Measurements from ENCODE around the gene PIP4K2A. TPM values are rescaled to one million over a fixed set of nuclear protein-coding genes. Genes with fewer than 3 reads are reported as not detected.

The PIP4K2A gene
- total RNA-seq, 1 experiment from 2014 or later, result 20.2 TPM

DNA sequence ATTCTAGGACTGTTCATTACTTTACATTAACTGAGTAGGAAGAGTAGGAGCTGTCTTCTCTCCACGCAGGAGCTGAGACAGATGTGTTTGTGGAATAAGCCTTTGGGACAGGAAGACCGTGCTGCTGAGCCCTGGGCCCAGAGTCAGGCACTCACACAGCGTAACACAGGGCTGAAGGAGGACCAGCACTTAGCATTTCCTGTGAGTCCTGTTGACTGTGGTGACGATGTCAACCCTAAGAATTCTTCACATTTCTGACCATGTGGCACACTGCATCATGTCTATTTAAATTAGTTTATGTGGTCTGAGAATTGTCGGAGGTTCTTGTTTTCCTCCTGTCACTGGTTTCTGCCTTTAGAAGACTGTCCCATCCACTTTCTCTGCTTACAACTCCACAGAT, 117.2 kb downstream of the PIP4K2A start:
- Histone ChIP-seq H3K4me2 (ENCODE audit: low read length) (no peak overlapping the region), H3K9me2 (replicated peaks; ENCODE audit: low read length) (no peaks in the 10 kb centered on the region), H3K4me1 (ENCODE audit: insufficient read depth, low read length) (peaks cover 38% of the 10 kb centered on the region), H3K79me2 (ENCODE audit: low read length) (peaks cover 12% of the 10 kb centered on the region; the same call in 1 of the 2 replicates), H3K9ac (ENCODE audit: low read length) (no peak overlapping the region), H3K27me3 (ENCODE audit: low read length) (no peaks in the 10 kb centered on the region), H4K20me1 (ENCODE audit: low read length) (no peaks in the 10 kb centered on the region), H2AFZ (ENCODE audit: low read length) (no peak overlapping the region), H3K9me3 (ENCODE audit: low read length) (no peaks in the 10 kb centered on the region), H3K36me3 (ENCODE audit: low read depth, low read length) (no peaks in the 10 kb centered on the region), H3K27ac (ENCODE audit: low read length) (no peak overlapping the region), H3F3A (ENCODE audit: low read length, unreplicated experiment) (peaks cover 3% of the 10 kb centered on the region), H3K4me3 (ENCODE audit: low read length) (no peak overlapping the region)
- no peak for DNase-seq
- intact Hi-C loops (cut with micrococcal nuclease), result loop anchor here (10.0 kb wide), 1 partner anchor 118 kb away; the partner anchor contains the start of gene PIP4K2A
- no peak for ATAC-seq
- no TSS peak for BruUV-seq (replicated peaks)
- no peak for TF ChIP-seq EZH2 (IDR thresholded peaks at IDR 0.05; ENCODE audit: low read length, unreplicated experiment)
- ChIA-PET CTCF (no interaction called here), POLR2A (ENCODE audit: unreplicated experiment) (no interaction called here)

GRCh38 chr10:22593636-22594198, 120.7 kb downstream of the PIP4K2A start:
- CTCF ChIA-PET, result no interaction called here
- intact Hi-C loops (cut with micrococcal nuclease), result loop anchor here (10.0 kb wide), 1 partner anchor 121 kb away; the partner anchor contains the start of gene PIP4K2A

GRCh38 chr10:22593026-22593425, 121.4 kb downstream of the PIP4K2A start:
- no peak overlapping the region for H3K27ac ChIP-seq (ENCODE audit: low read length)
- H3K79me2 ChIP-seq (ENCODE audit: low read length), result peaks cover 2% of the 10 kb centered on the region; the same call in 1 of the 2 replicates
- intact Hi-C loops (cut with micrococcal nuclease), result loop anchor here (10.0 kb wide), 1 partner anchor 122 kb away; the partner anchor contains the start of gene PIP4K2A
- ChIA-PET POLR2A (ENCODE audit: unreplicated experiment) (no interaction called here), CTCF (no interaction called here)
- no peaks in the 10 kb centered on the region for H3F3A ChIP-seq (ENCODE audit: low read length, unreplicated experiment)
- H3K4me1 ChIP-seq (ENCODE audit: insufficient read depth, low read length), result peaks cover 11% of the 10 kb centered on the region
- no peak overlapping the region for H3K9ac ChIP-seq (ENCODE audit: low read length)
- no peak overlapping the region for H3K4me2 ChIP-seq (ENCODE audit: low read length)
- no peaks in the 10 kb centered on the region for H3K9me2 ChIP-seq (replicated peaks; ENCODE audit: low read length)
- H4K20me1 ChIP-seq (ENCODE audit: low read length), result no peaks in the 10 kb centered on the region
- ATAC-seq (no peak), DNase-seq (no peak)
- TF ChIP-seq CTCF (conservative IDR thresholded peaks at IDR 0.05; ENCODE audit: low read depth, low read length) (no peak), EZH2phosphoT487 (IDR thresholded peaks at IDR 0.05; ENCODE audit: borderline replicate concordance, low read length) (no peak), EZH2 (IDR thresholded peaks at IDR 0.05; ENCODE audit: low read length, unreplicated experiment) (no peak)
- no peaks in the 10 kb centered on the region for H3K9me3 ChIP-seq (ENCODE audit: low read length)
- H2AFZ ChIP-seq (ENCODE audit: low read length), result no peak overlapping the region
- H3K27me3 ChIP-seq (ENCODE audit: low read length), result no peaks in the 10 kb centered on the region
- H3K4me3 ChIP-seq (ENCODE audit: low read length), result no peak overlapping the region
- BruUV-seq (replicated peaks), result no TSS peak
- H3K36me3 ChIP-seq (ENCODE audit: low read depth, low read length), result no peaks in the 10 kb centered on the region; the same call in 1 of the 2 replicates

More at GRCh38 chr10:22593636-22594198, 120.7 kb downstream of the PIP4K2A start:
- Histone ChIP-seq H2AFZ (ENCODE audit: low read length) (no peak overlapping the region), H4K20me1 (ENCODE audit: low read length) (no peaks in the 10 kb centered on the region), H3K4me3 (ENCODE audit: low read length) (no peak overlapping the region), H3K9ac (ENCODE audit: low read length) (no peak overlapping the region), H3K27me3 (ENCODE audit: low read length) (no peaks in the 10 kb centered on the region), H3K4me1 (ENCODE audit: insufficient read depth, low read length) (peaks cover 18% of the 10 kb centered on the region), H3K27ac (ENCODE audit: low read length) (no peak overlapping the region), H3K9me2 (replicated peaks; ENCODE audit: low read length) (no peaks in the 10 kb centered on the region), H3K36me3 (ENCODE audit: low read depth, low read length) (no peaks in the 10 kb centered on the region), H3F3A (ENCODE audit: low read length, unreplicated experiment) (no peaks in the 10 kb centered on the region), H3K9me3 (ENCODE audit: low read length) (no peaks in the 10 kb centered on the region), H3K79me2 (ENCODE audit: low read length) (peaks cover 9% of the 10 kb centered on the region; the same call in 1 of the 2 replicates), H3K4me2 (ENCODE audit: low read length) (no peak overlapping the region)
- TF ChIP-seq EZH2 (IDR thresholded peaks at IDR 0.05; ENCODE audit: low read length, unreplicated experiment) (no peak), CTCF (conservative IDR thresholded peaks at IDR 0.05; ENCODE audit: low read depth, low read length) (no peak), EZH2phosphoT487 (IDR thresholded peaks at IDR 0.05; ENCODE audit: borderline replicate concordance, low read length) (no peak)
- ATAC-seq (no peak), DNase-seq (peak; percentile 25)
- no TSS peak for BruUV-seq (replicated peaks)
- POLR2A ChIA-PET (ENCODE audit: unreplicated experiment), result no interaction called here

All from PC-3 (cell line).